Left lung (tissue), 10 donors: ENCODE measurements around the gene GPR148. TPM values are rescaled to one million over a fixed set of nuclear protein-coding genes. Genes with fewer than 3 reads are reported as not detected.

Source experiments
- ATAC-seq: fragments of 200-7000 bp; cut with Tn5 transposase; one replicate; pipeline ENCODE4 v1.9.1; 2020; ENCODE audit warnings: moderate library complexity
- DNase-seq, 4 donors: peaks; one replicate each; pipeline ENCODE4 v3.0.0-alpha.2; 2013 to 2020
- H3K27ac ChIP-seq, 2 donors: fragments of 200-600 bp; sonication (generic) in 1 of 2; one replicate each; pipeline versions ENCODE4 v1.5.0 to v1.8.0; 2020 to 2021
- H3K27me3 ChIP-seq, 2 donors: fragments of 200-600 bp; sonication (generic) in 1 of 2; one replicate each; pipeline versions ENCODE4 v1.5.0 to v1.8.0; 2020 to 2021
- H3K36me3 ChIP-seq, 2 donors: fragments of 200-600 bp; sonication (generic) in 1 of 2; one replicate each; pipeline versions ENCODE4 v1.5.0 to v1.8.0; 2020 to 2021
- H3K4me1 ChIP-seq, 2 donors: fragments of 200-600 bp; one replicate each; pipeline ENCODE4 v1.8.0; 2021
- H3K4me3 ChIP-seq, 2 donors: fragments of 200-600 bp; sonication (generic) in 1 of 2; one replicate each; pipeline versions ENCODE4 v1.5.0 to v1.8.0; 2020 to 2021; ENCODE audit warnings: mild to moderate bottlenecking in 1 of 2
- H3K9me3 ChIP-seq, 2 donors: fragments of 200-600 bp; sonication (generic) in 1 of 2; one replicate each; pipeline versions ENCODE4 v1.5.0 to v1.8.0; 2020 to 2021
- CTCF ChIP-seq, 2 donors: fragments of 200-600 bp; sonication (generic) in 1 of 2; IDR thresholded peaks; one replicate each; pipeline versions ENCODE4 v1.5.0 to v1.8.0; 2021; ENCODE audit warnings: antibody characterized with exemption in 2 of 2
- intact Hi-C, 2 donors: fragments of 100-400 bp; cut with DNase I; formaldehyde crosslinking; loops; one replicate each; pipeline versions ENCODE4 v1.11.2 to v1.14.2; 2022
- polyA plus RNA-seq, 6 donors: library from polyadenylated mRNA; unstranded; fragments of 120-200 nt; gene quantifications; one replicate each; pipeline ENCODE4 v1.2.1, GENCODE V29; 2013; ENCODE audit not compliant: insufficient read length in 6 of 6
- total RNA-seq, 2 donors: library from RNA; stranded (reverse); fragmentation: NEBNext Ultra II Directional; extraction: Animal tissue kit (Norgen Biotek cat#: 25700); gene quantifications; one replicate each; pipeline ENCODE4 v1.2.1, GENCODE V29; 2021
- donor health status: DM: no; HTN: yes; CAD: no.
- donor health status: DM: no; HTN: no; CAD: no.

The GPR148 gene
- total and polyA plus RNA-seq, 8 donors = not detected

DNA sequence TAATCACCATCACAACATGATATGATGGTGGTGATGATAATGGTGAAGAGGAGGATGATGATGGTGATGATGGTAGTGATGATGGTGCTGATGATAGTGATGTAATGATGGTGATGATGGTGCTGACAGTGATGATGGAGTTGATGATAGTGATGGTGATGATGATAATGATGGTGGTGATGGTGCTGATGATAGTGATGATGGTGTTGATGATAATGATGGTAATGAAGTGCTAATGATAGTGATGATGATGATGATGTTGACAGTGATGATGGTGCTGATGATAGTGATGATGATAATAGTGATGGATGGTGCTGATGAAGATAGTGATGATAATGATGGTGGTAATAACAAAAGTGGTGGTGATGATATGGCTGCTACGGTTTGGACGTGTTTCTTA, 4.4 kb upstream of the GPR148 start:
- intact Hi-C loops = no loop called here
- Histone ChIP-seq H3K27me3 (peaks cover 0 to 46% of the 10 kb centered on the region in 2 donors), H3K4me1 (peaks cover 11 to 14% of the 10 kb centered on the region in 2 donors), H3K36me3 (no peaks in the 10 kb centered on the region), H3K4me3 (no peak overlapping the region), H3K9me3 (no peaks in the 10 kb centered on the region), H3K27ac (no peak overlapping the region)
- ATAC-seq = no peak
- no peak for TF ChIP-seq CTCF (IDR thresholded peaks at IDR 0.05)
- no peak for DNase-seq

GRCh38 chr2:130726614-130727180, 2.2 kb upstream of the GPR148 start:
- TF ChIP-seq CTCF (IDR thresholded peaks at IDR 0.05) = no peak
- no peaks in the 10 kb centered on the region for H3K36me3 ChIP-seq
- H3K9me3 ChIP-seq = no peaks in the 10 kb centered on the region
- peak in 1 of 4 donors; percentile 33 for DNase-seq
- H3K4me1 ChIP-seq = peaks cover 11 to 14% of the 10 kb centered on the region in 2 donors
- H3K27me3 ChIP-seq = peaks cover 0 to 48% of the 10 kb centered on the region in 2 donors
- H3K27ac ChIP-seq = no peak overlapping the region
- peak; percentile 6 for ATAC-seq
- intact Hi-C loops = no loop called here
- peak overlapping the region; percentile 26 to 37 for H3K4me3 ChIP-seq

GRCh38 chr2:130727286-130727924, 1.5 kb upstream of the GPR148 start:
- DNase-seq (peak; percentile 28 to 86 (median 73)), ATAC-seq (peak; percentile 98)
- H3K9me3 ChIP-seq = no peaks in the 10 kb centered on the region
- peak overlapping the region; percentile 26 to 37 for H3K4me3 ChIP-seq
- peak overlapping the region in 1 of 2 donors; percentile 5 for H3K27ac ChIP-seq
- H3K27me3 ChIP-seq = peaks cover 0 to 48% of the 10 kb centered on the region in 2 donors
- no peak for TF ChIP-seq CTCF (IDR thresholded peaks at IDR 0.05)
- intact Hi-C loops = no loop called here
- no peaks in the 10 kb centered on the region for H3K36me3 ChIP-seq
- peaks cover 11 to 14% of the 10 kb centered on the region in 2 donors for H3K4me1 ChIP-seq

- H3K27ac ChIP-seq = peak overlapping the region in 1 of 2 donors; percentile 5
- H3K36me3 ChIP-seq = no peaks in the 10 kb centered on the region
- ATAC-seq (peak; percentile 51), DNase-seq (peak in 2 of 4 donors; percentile 10 to 51)
- peaks cover 0 to 48% of the 10 kb centered on the region in 2 donors for H3K27me3 ChIP-seq
- TF ChIP-seq CTCF (IDR thresholded peaks at IDR 0.05) = no peak
- H3K4me1 ChIP-seq = peaks cover 11 to 14% of the 10 kb centered on the region in 2 donors
- H3K4me3 ChIP-seq = peak overlapping the region in 1 of 2 donors; percentile 37
- no peaks in the 10 kb centered on the region for H3K9me3 ChIP-seq
- intact Hi-C loops = no loop called here
Measured at GRCh38 chr2:130728007-130728454, 839 bp upstream of the GPR148 start.
